SU-DHL-6 (cell line): ENCODE results near the gene LNX1.

Experiments
- H2AFZ ChIP-seq: fragments of 200-600 bp; sonication (generic); 2 replicates; pipeline ENCODE4 v1.6.1; 2014; ENCODE audit warnings: low read depth, mild to moderate bottlenecking, moderate library complexity, mixed read lengths, antibody characterized with exemption, low read length; ENCODE audit not compliant: severe bottlenecking
- H3F3A ChIP-seq: fragments of 200-600 bp; shearing (Covaris generic); 2 replicates; pipeline ENCODE4 v1.6.0; 2016; ENCODE audit warnings: antibody characterized with exemption, mild to moderate bottlenecking; ENCODE audit not compliant: insufficient read depth
- H3K27ac ChIP-seq: fragments of 200-600 bp; sonication (generic); 2 replicates; pipeline ENCODE4 v1.5.1; 2016; ENCODE audit warnings: low read depth, mild to moderate bottlenecking, low read length, moderate library complexity, mixed read lengths
- H3K27me3 ChIP-seq: fragments of 200-600 bp; sonication (generic), shearing (Covaris generic); 2 replicates; pipeline ENCODE4 v1.6.0; 2014; ENCODE audit warnings: mild to moderate bottlenecking, low read length
- H3K36me3 ChIP-seq: fragments of 200-600 bp; sonication (generic); 2 replicates; pipeline ENCODE4 v1.6.1; 2014; ENCODE audit warnings: mild to moderate bottlenecking, low read length, mixed read lengths
- H3K4me2 ChIP-seq: fragments of 300-600, 200-600 bp; shearing (Covaris generic), sonication (generic); 2 replicates; pipeline ENCODE4 v1.6.0; 2014; ENCODE audit warnings: low read length, low read depth, mild to moderate bottlenecking; ENCODE audit not compliant: poor library complexity, severe bottlenecking
- H3K4me3 ChIP-seq: fragments of 200-600 bp; sonication (generic); 2 replicates; pipeline ENCODE4 v1.5.1; 2014; ENCODE audit warnings: antibody characterized with exemption, low read length, mild to moderate bottlenecking, mixed read lengths; ENCODE audit not compliant: insufficient read depth, poor library complexity, severe bottlenecking
- H3K79me2 ChIP-seq: fragments of 200-600 bp; sonication (generic); 2 replicates; pipeline ENCODE4 v1.6.1; 2014; ENCODE audit warnings: mild to moderate bottlenecking, low read length, moderate library complexity; ENCODE audit not compliant: insufficient read depth
- H3K9ac ChIP-seq: fragments of 200-600 bp; sonication (generic); 2 replicates; pipeline ENCODE4 v1.7.0; 2014; ENCODE audit warnings: mild to moderate bottlenecking, low read length
- H3K9me2 ChIP-seq: fragments of 200-600 bp; sonication (generic); replicated peaks from 2 replicates; pipeline ENCODE4 v1.6.1; 2014; ENCODE audit warnings: low read length; ENCODE audit not compliant: insufficient read depth
- H3K9me3 ChIP-seq: fragments of 200-600 bp; sonication (generic); 2 replicates; pipeline ENCODE4 v1.6.1; 2014; ENCODE audit warnings: low read length, mixed read lengths; ENCODE audit not compliant: insufficient read depth
- H4K20me1 ChIP-seq: fragments of 200-600 bp; sonication (generic); 2 replicates; pipeline ENCODE4 v1.6.1; 2014; ENCODE audit warnings: low read depth, mild to moderate bottlenecking, antibody characterized with exemption, low read length, moderate library complexity, mixed read lengths
- CTCF ChIP-seq: fragments of 200-600 bp; sonication (generic); IDR thresholded peaks from one replicate; pipeline ENCODE4 v1.5.1; 2017; ENCODE audit warnings: antibody characterized with exemption, mild to moderate bottlenecking, low read length, moderate library complexity; ENCODE audit not compliant: insufficient read depth, poor library complexity, severe bottlenecking
- EZH2phosphoT487 ChIP-seq: fragments of 200-600 bp; sonication (generic), shearing (Covaris generic); conservative IDR thresholded peaks from 2 replicates; pipeline ENCODE4 v1.6.1; 2018; ENCODE audit warnings: mild to moderate bottlenecking, antibody characterized with exemption, low read length, moderate library complexity, mixed read lengths

LNX1 gene

GRCh38 chr4:53602390-53602789 is 11.1 kb upstream of the LNX1 start:
- no peak overlapping the region for H3K4me2 ChIP-seq
- no peak overlapping the region for H2AFZ ChIP-seq
- H3K79me2 ChIP-seq = no peaks in the 10 kb centered on the region
- H3K4me3 ChIP-seq = no peak overlapping the region
- H3K9me2 ChIP-seq = no peaks in the 10 kb centered on the region
- no peaks in the 10 kb centered on the region for H3F3A ChIP-seq
- no peak overlapping the region for H3K9ac ChIP-seq
- no peaks in the 10 kb centered on the region for H3K27me3 ChIP-seq
- no peaks in the 10 kb centered on the region for H3K36me3 ChIP-seq
- TF ChIP-seq CTCF (no peak), EZH2phosphoT487 (no peak)
- H3K9me3 ChIP-seq = no peaks in the 10 kb centered on the region
- H4K20me1 ChIP-seq = no peaks in the 10 kb centered on the region
- no peak overlapping the region for H3K27ac ChIP-seq

- Histone ChIP-seq H3K79me2 (no peaks in the 10 kb centered on the region), H3F3A (no peaks in the 10 kb centered on the region), H3K9me3 (no peaks in the 10 kb centered on the region), H3K27ac (no peak overlapping the region), H3K27me3 (no peaks in the 10 kb centered on the region), H3K4me3 (no peak overlapping the region), H4K20me1 (no peaks in the 10 kb centered on the region), H3K9ac (no peak overlapping the region), H3K9me2 (no peaks in the 10 kb centered on the region), H3K36me3 (no peaks in the 10 kb centered on the region), H2AFZ (no peak overlapping the region), H3K4me2 (no peak overlapping the region)
- TF ChIP-seq EZH2phosphoT487 = no peak
- no peak for TF ChIP-seq CTCF
These were observed 10.0 kb upstream of the LNX1 start for GRCh38 chr4:53601251-53601764.

GRCh38 chr4:53599632-53600031 is 8.3 kb upstream of the LNX1 start:
- Histone ChIP-seq H3K4me3 (no peak overlapping the region), H3F3A (no peaks in the 10 kb centered on the region), H3K27ac (no peak overlapping the region), H3K9me3 (no peaks in the 10 kb centered on the region), H3K36me3 (no peaks in the 10 kb centered on the region), H3K4me2 (no peak overlapping the region), H2AFZ (no peak overlapping the region), H3K27me3 (no peaks in the 10 kb centered on the region), H4K20me1 (no peaks in the 10 kb centered on the region), H3K79me2 (no peaks in the 10 kb centered on the region), H3K9me2 (no peaks in the 10 kb centered on the region), H3K9ac (no peak overlapping the region)
- no peak for TF ChIP-seq CTCF
- TF ChIP-seq EZH2phosphoT487 = no peak

GRCh38 chr4:53598901-53599300 is 7.6 kb upstream of the LNX1 start:
- no peaks in the 10 kb centered on the region for H4K20me1 ChIP-seq
- no peak overlapping the region for H3K27ac ChIP-seq
- no peaks in the 10 kb centered on the region for H3F3A ChIP-seq
- H3K36me3 ChIP-seq = no peaks in the 10 kb centered on the region
- no peak overlapping the region for H3K4me3 ChIP-seq
- H3K79me2 ChIP-seq = no peaks in the 10 kb centered on the region
- TF ChIP-seq CTCF (no peak), EZH2phosphoT487 (no peak)
- no peak overlapping the region for H3K9ac ChIP-seq
- no peaks in the 10 kb centered on the region for H3K9me2 ChIP-seq
- H2AFZ ChIP-seq = no peak overlapping the region
- no peaks in the 10 kb centered on the region for H3K9me3 ChIP-seq
- no peaks in the 10 kb centered on the region for H3K27me3 ChIP-seq
- H3K4me2 ChIP-seq = no peak overlapping the region
